Raji (cell line): ENCODE data around the gene ANO9.

Experiments
- POLR2A ChIP-seq: IDR thresholded peaks from 2 replicates; pipeline ENCODE4 v1.6.1; 2011; ENCODE audit warnings: low read depth, low read length, control low read depth; ENCODE audit not compliant: insufficient read depth

Gene ANO9

DNA sequence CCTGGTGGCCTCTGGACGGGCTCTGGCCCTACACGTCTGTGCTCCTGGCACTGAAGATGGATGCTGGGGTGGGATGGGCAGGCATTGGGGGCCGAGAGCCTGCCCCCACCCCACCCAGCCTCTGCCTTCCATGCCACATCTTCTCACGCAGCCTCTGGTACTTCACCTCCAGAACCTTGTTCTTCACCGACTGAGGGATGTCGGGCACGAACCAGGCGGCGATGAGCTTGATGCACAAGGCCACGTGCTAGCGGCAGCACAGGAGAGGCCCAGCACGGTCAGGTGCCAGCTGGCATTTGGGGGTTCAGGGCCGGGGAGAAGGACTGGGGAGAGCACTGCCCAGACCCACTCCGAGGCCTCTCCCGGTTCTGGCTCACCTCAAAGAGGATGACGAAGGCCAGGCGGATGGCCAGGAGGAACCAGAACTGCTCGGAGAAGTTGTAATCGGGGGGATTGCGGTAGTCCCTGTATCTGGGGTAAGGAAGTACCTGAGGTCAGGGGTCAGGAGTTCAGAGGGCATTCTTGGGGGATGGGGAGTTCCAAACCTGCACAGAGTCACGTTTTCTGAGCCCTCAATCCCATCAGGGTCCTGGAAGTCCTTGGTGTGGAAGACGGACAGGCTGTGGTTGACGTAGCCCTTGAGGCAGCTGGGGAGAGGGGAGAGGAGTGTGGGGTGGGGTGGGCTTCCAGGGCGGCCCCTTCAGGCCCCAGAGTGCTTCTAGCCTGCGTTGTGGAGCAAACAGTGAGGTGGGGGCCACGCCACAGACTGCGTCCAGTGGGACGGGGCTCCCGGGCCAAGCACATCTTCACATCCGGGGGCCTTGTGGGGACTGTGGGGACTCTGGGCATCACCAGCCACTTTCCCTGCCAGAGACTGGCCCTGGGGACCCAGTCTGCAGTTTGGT lies 23.2 kb downstream of the ANO9 start:
- no peak for TF ChIP-seq POLR2A

- TF ChIP-seq POLR2A, result no peak
Measured at GRCh38 chr11:417652-418342, 24.0 kb downstream of the ANO9 start.

GRCh38 chr11:416757-417621 lies 24.8 kb downstream of the ANO9 start:
- no peak for TF ChIP-seq POLR2A

GRCh38 chr11:416051-416756 lies 25.6 kb downstream of the ANO9 start:
- no peak for TF ChIP-seq POLR2A

GRCh38 chr11:415640-416041 lies 26.2 kb downstream of the ANO9 start:
- TF ChIP-seq POLR2A, result no peak

GRCh38 chr11:414318-414857 lies 27.4 kb downstream of the ANO9 start:
- TF ChIP-seq POLR2A, result no peak

DNA sequence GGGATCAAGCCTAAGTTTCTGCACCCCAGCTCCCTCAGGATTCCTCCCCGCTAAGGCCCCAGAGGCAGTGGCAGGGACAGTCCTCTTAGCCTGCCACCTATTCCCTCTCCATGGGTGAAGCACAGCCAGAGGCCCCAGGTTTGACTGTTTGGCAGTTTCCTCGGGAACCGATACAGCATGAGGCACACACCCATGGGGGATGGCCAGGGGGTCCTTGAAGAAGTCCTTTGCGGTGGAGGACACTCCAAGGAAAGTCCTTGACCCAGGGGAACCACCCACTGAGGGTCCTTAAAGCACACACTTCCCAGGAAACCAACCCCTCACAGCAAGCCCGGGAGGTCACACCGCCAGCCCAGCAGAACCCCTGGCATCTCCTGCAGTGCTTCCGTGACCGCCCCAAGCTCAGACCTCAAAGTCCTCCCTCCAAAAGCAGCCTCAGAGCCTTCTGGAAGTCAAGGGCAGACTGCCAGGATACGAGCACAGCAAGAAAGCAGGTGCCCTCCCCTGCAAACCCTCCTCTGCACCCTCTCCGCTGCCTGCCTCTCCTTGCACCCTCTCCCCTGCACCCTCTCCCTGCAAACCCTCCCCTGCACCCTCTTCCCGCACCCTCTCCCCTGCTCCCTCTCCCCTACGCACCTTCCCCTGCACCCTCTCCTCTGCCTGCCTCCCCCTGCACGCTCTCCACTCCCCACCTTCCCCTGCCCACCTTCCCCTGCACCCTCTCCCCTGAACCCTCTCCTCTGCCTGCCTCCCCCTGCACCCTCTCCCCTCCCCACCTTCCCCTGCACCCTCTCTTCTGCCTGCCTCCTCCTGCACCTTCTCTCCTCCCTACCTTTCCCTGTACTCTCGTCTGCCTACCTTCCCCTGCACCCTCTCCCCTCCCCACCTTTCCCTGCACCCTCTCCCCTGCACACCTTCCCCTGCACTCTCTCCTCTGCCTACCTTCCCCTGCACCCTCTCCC lies 28.4 kb downstream of the ANO9 start:
- TF ChIP-seq POLR2A, result no peak

DNA sequence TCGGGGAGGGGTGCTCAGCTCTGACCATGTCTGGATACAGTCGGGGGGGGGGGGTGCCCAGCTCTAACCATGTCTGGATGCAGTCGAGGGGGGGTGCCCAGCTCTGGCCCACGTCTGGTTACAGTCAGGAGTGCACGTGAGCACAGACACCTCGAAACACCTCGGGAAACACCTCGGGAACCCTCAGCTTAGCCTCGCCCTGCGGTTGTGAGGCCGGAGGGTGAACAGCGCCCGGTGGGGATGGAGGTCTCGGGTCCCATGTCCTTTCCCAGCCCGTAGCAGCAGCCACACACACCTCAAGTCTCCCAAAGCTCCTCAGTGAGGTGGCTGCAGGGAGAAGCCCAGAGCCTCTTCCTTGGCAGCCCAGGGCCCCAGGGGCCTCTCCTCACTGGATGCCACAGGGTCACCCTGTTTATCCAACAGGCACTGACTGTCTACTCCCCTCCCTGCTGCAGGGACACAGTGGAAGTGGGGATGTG lies 29.1 kb downstream of the ANO9 start:
- TF ChIP-seq POLR2A, result no peak

GRCh38 chr11:409600-410483 lies 32.0 kb downstream of the ANO9 start:
- TF ChIP-seq POLR2A, result no peak

DNA sequence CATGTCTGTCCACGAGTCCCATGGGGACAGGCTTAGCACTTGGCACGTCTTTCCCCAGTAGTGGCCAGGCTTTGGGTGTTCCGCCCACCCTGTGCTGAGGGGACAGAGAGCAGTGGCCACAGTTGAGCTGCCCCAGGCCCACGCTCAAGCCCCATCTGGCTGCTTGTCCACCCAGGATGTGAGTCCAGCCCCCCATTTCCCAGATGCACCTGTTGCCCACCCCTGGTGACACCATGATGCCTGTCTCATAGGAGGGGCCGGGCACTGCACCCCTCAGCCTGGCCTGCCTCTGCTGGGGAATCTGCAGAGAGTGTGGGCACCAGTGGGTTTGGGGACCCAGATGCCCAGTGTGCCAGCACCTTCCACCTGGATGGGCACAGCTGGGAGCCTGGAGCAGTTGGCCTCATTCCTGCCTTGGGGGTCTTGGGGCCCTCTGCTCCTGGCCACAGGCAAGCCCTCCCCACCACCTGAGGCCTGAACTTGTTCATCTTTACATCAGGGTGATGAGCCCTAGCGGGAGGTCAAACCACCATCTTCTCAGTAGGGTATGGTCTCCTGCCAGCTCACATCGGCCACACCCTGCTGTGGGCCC lies 32.7 kb downstream of the ANO9 start:
- no peak for TF ChIP-seq POLR2A

GRCh38 chr11:408154-409007 lies 33.4 kb downstream of the ANO9 start:
- no peak for TF ChIP-seq POLR2A
